ENCODE results near the gene HS2ST1.

DNA sequence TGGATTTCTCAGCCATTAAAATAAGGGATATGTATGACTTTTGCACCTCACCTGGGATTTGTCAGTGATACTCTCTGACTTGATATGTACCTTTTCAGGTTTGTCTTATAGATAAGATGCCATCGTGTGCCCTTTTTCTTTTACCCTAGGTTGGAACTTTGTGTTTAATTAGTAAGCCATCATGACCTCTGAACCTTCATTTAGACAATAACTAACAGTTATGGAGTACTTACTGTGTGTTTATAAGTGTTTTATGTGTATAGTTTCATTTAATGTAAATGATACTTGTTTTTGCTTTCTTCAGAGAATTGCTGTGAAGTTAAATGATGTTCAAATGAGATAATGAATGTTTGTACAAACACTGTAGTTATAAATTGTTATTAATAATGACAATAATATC, 14.4 kb downstream of the HS2ST1 start:
- TF ChIP-seq ELF4 (IDR thresholded peaks at IDR 0.05) (no peak), SP1 (IDR thresholded peaks at IDR 0.05) (no peak), L3MBTL2 (conservative IDR thresholded peaks at IDR 0.05) (no peak), BHLHE40 (IDR thresholded peaks at IDR 0.05; ENCODE audit: borderline replicate concordance) (no peak), FOXA1 (IDR thresholded peaks at IDR 0.05) (no peak), SUZ12 (IDR thresholded peaks at IDR 0.05) (no peak), HDGF (IDR thresholded peaks at IDR 0.05; ENCODE audit: borderline replicate concordance) (no peak), TARDBP (IDR thresholded peaks at IDR 0.05) (no peak), CTBP1 (IDR thresholded peaks at IDR 0.05; ENCODE audit: borderline replicate concordance) (no peak), NFRKB (IDR thresholded peaks at IDR 0.05) (no peak), FOXK2 (IDR thresholded peaks at IDR 0.05) (no peak), FOXM1 (IDR thresholded peaks at IDR 0.05; ENCODE audit: borderline replicate concordance) (no peak), ARNT (IDR thresholded peaks at IDR 0.05) (no peak)
- TF ChIP-seq, protein P1, sequence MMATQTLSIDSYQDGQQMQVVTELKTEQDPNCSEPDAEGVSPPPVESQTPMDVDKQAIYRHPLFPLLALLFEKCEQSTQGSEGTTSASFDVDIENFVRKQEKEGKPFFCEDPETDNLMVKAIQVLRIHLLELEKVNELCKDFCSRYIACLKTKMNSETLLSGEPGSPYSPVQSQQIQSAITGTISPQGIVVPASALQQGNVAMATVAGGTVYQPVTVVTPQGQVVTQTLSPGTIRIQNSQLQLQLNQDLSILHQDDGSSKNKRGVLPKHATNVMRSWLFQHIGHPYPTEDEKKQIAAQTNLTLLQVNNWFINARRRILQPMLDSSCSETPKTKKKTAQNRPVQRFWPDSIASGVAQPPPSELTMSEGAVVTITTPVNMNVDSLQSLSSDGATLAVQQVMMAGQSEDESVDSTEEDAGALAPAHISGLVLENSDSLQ (IDR thresholded peaks at IDR 0.05), result no peak
